ENCODE data around the gene CRPPA.

The CRPPA gene

GRCh38 chr7:16416289-16417282 is 4.8 kb downstream of the CRPPA start:
- Histone ChIP-seq H3K9ac (ENCODE audit: low read depth, low read length, poor library complexity, severe bottlenecking) (no peak overlapping the region), H3F3A (ENCODE audit: low read depth) (no peaks in the 10 kb centered on the region), H3K4me1 (ENCODE audit: insufficient read depth, low read length, poor library complexity, severe bottlenecking) (peaks cover 10% of the 10 kb centered on the region), H3K9me3 (ENCODE audit: insufficient read depth, low read depth, low read length) (0 out of 2 replicates have a peak, but pooled peaks cover 2% of the 10 kb centered on the region), H3K36me3 (ENCODE audit: insufficient read depth, low read length) (no peaks in the 10 kb centered on the region), H3K79me2 (ENCODE audit: insufficient read depth, low read length) (no peaks in the 10 kb centered on the region), H2AFZ (ENCODE audit: low read length) (no peak overlapping the region), H4K20me1 (ENCODE audit: insufficient read depth, low read length, poor library complexity, severe bottlenecking) (no peaks in the 10 kb centered on the region), H3K4me3 (ENCODE audit: low read length, poor library complexity, severe bottlenecking) (no peak overlapping the region), H3K9me2 (replicated peaks; ENCODE audit: low read depth, low read length) (no peaks in the 10 kb centered on the region), H3K27me3 (ENCODE audit: insufficient read depth, low read length, poor library complexity, severe bottlenecking) (no peaks in the 10 kb centered on the region), H3K4me2 (ENCODE audit: low read depth, low read length, poor library complexity, severe bottlenecking) (peak overlapping the region; percentile 18)
- no peak for TF ChIP-seq CTCF (conservative IDR thresholded peaks at IDR 0.05; ENCODE audit: low read length)
- TF ChIP-seq EZH2phosphoT487 (IDR thresholded peaks at IDR 0.05; ENCODE audit: borderline replicate concordance), result no peak

- Histone ChIP-seq H2AFZ (ENCODE audit: low read length) (no peak overlapping the region), H3K79me2 (ENCODE audit: insufficient read depth, low read length) (no peaks in the 10 kb centered on the region)
These were observed 8.8 kb downstream of the CRPPA start for GRCh38 chr7:16412274-16413254.

More at GRCh38 chr7:16412274-16413254, 8.8 kb downstream of the CRPPA start:
- H3K9me2 ChIP-seq (replicated peaks; ENCODE audit: low read depth, low read length), result no peaks in the 10 kb centered on the region
- no peak overlapping the region for H3K4me2 ChIP-seq (ENCODE audit: low read depth, low read length, poor library complexity, severe bottlenecking)
- no peaks in the 10 kb centered on the region for H3K9me3 ChIP-seq (ENCODE audit: insufficient read depth, low read depth, low read length)
- no peak overlapping the region for H3K9ac ChIP-seq (ENCODE audit: low read depth, low read length, poor library complexity, severe bottlenecking)
- H3K4me3 ChIP-seq (ENCODE audit: low read length, poor library complexity, severe bottlenecking), result no peak overlapping the region
- no peaks in the 10 kb centered on the region for H4K20me1 ChIP-seq (ENCODE audit: insufficient read depth, low read length, poor library complexity, severe bottlenecking)
- H3K27me3 ChIP-seq (ENCODE audit: insufficient read depth, low read length, poor library complexity, severe bottlenecking), result no peaks in the 10 kb centered on the region
- TF ChIP-seq EZH2phosphoT487 (IDR thresholded peaks at IDR 0.05; ENCODE audit: borderline replicate concordance), result no peak
- no peak for TF ChIP-seq CTCF (conservative IDR thresholded peaks at IDR 0.05; ENCODE audit: low read length)
- H3K36me3 ChIP-seq (ENCODE audit: insufficient read depth, low read length), result no peaks in the 10 kb centered on the region
- H3F3A ChIP-seq (ENCODE audit: low read depth), result no peaks in the 10 kb centered on the region
- H3K4me1 ChIP-seq (ENCODE audit: insufficient read depth, low read length, poor library complexity, severe bottlenecking), result peaks cover 17% of the 10 kb centered on the region
